Measurements from ENCODE around the gene INPP5B. TPM values are rescaled to one million over a fixed set of nuclear protein-coding genes. Genes with fewer than 3 reads are reported as not detected.
A peak's percentile ranks its signal among the peaks of the same experiment; 100 is the strongest.
"Not testable (repeated sequence)": the region's sequence is repeated elsewhere in the genome, so short reads cannot be mapped to it uniquely, and the experiment has no call there.

Gene INPP5B
- total and polyA plus RNA-seq, 9 donors, result 9.1 to 14.2 (median 9.7) TPM

DNA sequence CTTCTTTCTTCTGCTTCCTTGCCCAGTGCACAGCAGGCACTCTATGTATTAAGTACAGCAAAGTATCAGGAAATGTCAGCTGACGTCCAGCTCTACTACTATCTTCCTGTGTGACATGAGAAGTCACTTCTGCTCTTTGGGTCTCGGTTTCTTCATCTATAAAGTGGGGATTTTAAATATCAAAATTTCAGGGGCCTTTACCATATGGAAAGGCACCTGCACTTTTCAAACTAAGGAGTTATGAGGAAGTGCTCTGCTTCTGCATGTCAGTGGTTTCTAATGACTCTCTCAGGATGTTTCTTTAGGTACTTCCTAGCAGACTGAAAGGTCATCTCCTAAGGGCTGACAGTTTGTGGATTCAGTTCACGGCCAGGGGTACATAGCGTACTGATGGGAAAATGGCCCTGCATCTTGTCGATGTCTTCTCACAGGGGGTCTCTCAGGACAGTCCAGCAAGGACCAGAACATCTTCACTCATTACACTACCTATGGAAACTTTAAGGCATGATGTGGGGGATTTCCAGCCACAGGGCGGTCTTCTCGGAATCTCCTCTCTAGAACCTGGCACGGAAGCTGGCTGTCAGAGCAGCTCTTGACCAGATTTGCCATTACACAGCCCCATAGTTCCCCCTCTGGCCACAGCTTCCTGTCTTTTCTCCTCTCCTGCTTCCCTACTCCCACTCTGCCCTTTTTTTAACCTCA, 45.5 kb downstream of the INPP5B start:
- DNase-seq, result no peak
- Histone ChIP-seq H3K36me3 (ENCODE audit: control insufficient read depth, insufficient read depth, low read length) (no peaks in the 10 kb centered on the region), H3K27ac (ENCODE audit: low read length) (no peak overlapping the region), H3K4me1 (ENCODE audit: control insufficient read depth, insufficient read depth, low read length) (no peaks in the 10 kb centered on the region), H3K4me3 (ENCODE audit: low read length) (no peak overlapping the region), H3K27me3 (ENCODE audit: control insufficient read depth, insufficient read depth, low read length) (no peaks in the 10 kb centered on the region), H3K9me3 (replicated peaks; ENCODE audit: control insufficient read depth, low read depth, low read length) (peaks cover 6% of the 10 kb centered on the region)
- WGBS (ENCODE audit: insufficient coverage), result 82% methylated on average over 3 of the region's 8 CpGs

DNA sequence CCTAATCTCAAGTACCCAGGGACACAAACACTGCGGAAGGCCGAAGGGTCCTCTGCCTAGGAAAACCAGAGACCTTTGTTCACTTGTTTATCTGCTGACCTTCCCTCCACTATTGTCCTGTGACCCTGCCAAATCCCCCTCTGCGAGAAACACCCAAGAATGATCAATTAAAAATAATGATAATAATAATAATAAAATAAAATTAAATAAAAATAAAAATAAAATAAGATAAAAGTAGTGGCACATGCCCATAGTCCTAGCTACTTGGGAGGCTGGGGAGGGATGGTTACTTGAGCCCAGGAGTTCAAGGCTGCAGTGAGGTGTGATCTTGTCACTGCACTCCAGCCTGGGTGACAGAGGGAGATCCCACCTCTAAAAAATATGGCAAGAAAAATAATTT, 49.3 kb downstream of the INPP5B start:
- H3K4me3 ChIP-seq (ENCODE audit: low read length); H3K27me3 ChIP-seq (ENCODE audit: control insufficient read depth, insufficient read depth, low read length); H3K36me3 ChIP-seq (ENCODE audit: control insufficient read depth, insufficient read depth, low read length); H3K4me1 ChIP-seq (ENCODE audit: control insufficient read depth, insufficient read depth, low read length); H3K9me3 ChIP-seq (replicated peaks; ENCODE audit: control insufficient read depth, low read depth, low read length); H3K27ac ChIP-seq (ENCODE audit: low read length); DNase-seq: not testable (repeated sequence)
- WGBS (ENCODE audit: insufficient coverage), result no CpG with 5 or more reads among the region's 3 CpGs

GRCh38 chr1:37893673-37894072, 53.2 kb downstream of the INPP5B start:
- H3K27ac ChIP-seq (ENCODE audit: low read length), result no peak overlapping the region
- WGBS (ENCODE audit: insufficient coverage), result 100% methylated on average over 2 of the region's 2 CpGs
- peaks cover 12% of the 10 kb centered on the region for H3K36me3 ChIP-seq (ENCODE audit: control insufficient read depth, insufficient read depth, low read length)
- DNase-seq, result no peak
- no peaks in the 10 kb centered on the region for H3K4me1 ChIP-seq (ENCODE audit: control insufficient read depth, insufficient read depth, low read length)
- H3K27me3 ChIP-seq (ENCODE audit: control insufficient read depth, insufficient read depth, low read length), result no peaks in the 10 kb centered on the region
- no peak overlapping the region for H3K4me3 ChIP-seq (ENCODE audit: low read length)
- no peaks in the 10 kb centered on the region for H3K9me3 ChIP-seq (replicated peaks; ENCODE audit: control insufficient read depth, low read depth, low read length)

DNA sequence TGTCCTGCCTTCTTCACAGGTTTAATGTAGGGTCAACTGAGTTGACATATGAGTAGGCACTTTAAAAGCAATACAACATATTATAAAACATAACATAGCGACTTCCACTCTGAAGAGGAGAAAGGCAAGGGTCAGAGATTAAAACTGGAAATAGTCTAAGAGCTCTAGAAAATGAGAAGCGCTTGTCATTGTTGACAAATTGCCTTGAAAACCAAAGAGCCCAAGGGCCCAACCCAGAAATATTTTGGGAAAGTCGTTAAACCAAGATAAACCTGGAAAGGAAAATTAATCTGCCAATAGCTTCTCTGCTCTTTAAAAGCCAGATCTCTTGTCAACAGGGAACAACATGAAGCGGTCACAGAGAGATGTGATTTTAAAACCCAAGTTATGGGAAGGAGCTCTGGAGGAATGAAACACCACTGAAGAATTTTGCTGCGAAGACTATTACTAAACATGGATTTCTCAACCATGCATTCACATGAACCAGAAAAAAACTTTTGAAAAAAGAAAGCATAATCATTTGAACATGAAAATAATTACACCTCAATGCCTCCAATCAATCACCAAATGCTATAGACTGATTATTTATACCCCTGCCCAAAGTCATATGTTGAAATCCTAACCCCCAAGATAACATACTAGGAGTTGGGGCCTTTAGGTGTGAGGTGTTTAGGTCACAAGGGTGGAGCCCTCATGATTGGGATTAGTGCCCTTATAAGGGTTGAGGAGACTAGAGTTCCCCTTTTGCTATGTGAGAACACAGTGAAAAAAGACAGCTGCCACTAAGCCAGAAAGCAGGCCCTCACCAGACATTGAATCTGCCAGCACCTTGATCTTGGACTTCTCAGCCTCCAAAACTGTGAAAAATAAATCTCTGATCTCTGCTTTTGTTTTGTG, 54.5 kb downstream of the INPP5B start:
- Histone ChIP-seq H3K27me3 (ENCODE audit: control insufficient read depth, insufficient read depth, low read length) (no peaks in the 10 kb centered on the region), H3K36me3 (ENCODE audit: control insufficient read depth, insufficient read depth, low read length) (peaks cover 24% of the 10 kb centered on the region), H3K4me3 (ENCODE audit: low read length) (no peak overlapping the region), H3K4me1 (ENCODE audit: control insufficient read depth, insufficient read depth, low read length) (no peaks in the 10 kb centered on the region), H3K9me3 (replicated peaks; ENCODE audit: control insufficient read depth, low read depth, low read length) (no peaks in the 10 kb centered on the region), H3K27ac (ENCODE audit: low read length) (no peak overlapping the region)
- DNase-seq, result no peak
- WGBS (ENCODE audit: insufficient coverage), result 88% methylated on average over 1 of the region's 5 CpGs

DNA sequence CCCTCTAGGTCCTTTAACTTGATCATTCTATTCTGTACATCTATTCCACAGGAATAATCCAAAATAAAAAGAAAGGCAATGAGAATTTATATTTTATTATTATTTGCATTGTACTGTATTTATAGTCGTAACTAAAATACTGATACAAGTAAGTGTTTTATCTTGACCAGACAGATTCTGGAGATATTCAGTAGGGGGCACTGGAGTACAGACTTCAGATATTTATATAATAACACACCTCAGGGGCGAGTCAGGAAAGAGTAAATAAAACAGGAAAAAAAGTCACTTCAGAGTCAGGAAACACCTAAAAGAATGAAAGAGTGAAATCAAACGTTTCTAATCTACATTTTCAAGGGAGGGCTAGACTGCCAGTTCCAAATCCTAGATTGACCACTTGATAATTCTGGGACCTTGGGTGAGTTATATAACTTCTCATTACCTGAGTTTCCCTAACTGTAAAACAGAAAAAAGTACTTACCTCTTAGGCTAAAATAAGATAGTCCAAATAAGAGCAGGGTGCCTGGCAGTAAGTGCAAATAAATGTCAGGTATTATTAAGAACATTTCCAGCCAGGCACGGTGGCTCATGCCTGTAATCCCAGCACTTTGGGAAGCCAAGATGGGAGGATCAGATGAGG, 56.4 kb downstream of the INPP5B start:
- no CpG with 5 or more reads among the region's 4 CpGs for WGBS (ENCODE audit: insufficient coverage)

DNA sequence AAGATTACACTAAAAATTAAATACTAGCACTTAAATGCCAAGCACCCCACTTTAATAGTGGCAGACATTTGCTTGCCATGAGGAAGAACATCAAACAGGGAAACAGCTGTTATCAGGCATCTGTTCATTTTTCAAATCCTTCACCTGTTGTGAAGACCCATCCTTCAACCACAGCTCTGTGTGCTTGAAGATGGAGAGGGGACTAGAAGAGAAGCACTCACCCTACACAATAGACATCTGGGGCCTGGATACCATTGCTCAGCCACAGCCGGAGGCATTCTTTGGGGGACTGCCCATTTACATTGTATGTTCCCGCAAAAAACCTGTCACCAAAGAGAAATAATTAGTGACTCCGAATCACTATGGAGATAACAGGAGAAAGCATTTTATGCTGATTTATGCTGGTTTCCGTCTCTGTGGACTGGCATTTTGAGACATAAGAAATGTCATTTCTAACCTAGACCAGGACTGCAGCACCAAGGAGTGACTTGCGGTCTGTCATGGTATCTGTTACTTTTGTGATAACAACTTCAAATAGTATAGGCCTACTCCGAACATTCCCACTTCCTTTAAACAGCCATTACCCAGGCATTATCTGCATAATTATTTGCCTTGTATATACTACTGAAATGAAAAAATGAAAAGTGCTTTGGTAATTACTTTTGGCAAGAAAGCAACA, 58.7 kb downstream of the INPP5B start:
- WGBS (ENCODE audit: insufficient coverage), result no CpG with 5 or more reads among the region's 6 CpGs
- Histone ChIP-seq H3K27me3 (ENCODE audit: control insufficient read depth, insufficient read depth, low read length) (no peaks in the 10 kb centered on the region), H3K4me1 (ENCODE audit: control insufficient read depth, insufficient read depth, low read length) (no peaks in the 10 kb centered on the region), H3K9me3 (replicated peaks; ENCODE audit: control insufficient read depth, low read depth, low read length) (no peaks in the 10 kb centered on the region), H3K27ac (ENCODE audit: low read length) (no peak overlapping the region), H3K36me3 (ENCODE audit: control insufficient read depth, insufficient read depth, low read length) (peaks cover 48% of the 10 kb centered on the region), H3K4me3 (ENCODE audit: low read length) (no peak overlapping the region)
- DNase-seq, result no peak

More for the DNA sequence above, 56.4 kb downstream of the INPP5B start:
- H3K27ac ChIP-seq (ENCODE audit: low read length), result no peak overlapping the region
- H3K36me3 ChIP-seq (ENCODE audit: control insufficient read depth, insufficient read depth, low read length), result peaks cover 40% of the 10 kb centered on the region
- H3K27me3 ChIP-seq (ENCODE audit: control insufficient read depth, insufficient read depth, low read length), result no peaks in the 10 kb centered on the region
- H3K9me3 ChIP-seq (replicated peaks; ENCODE audit: control insufficient read depth, low read depth, low read length), result no peaks in the 10 kb centered on the region
- peak; percentile 35 for DNase-seq
- H3K4me1 ChIP-seq (ENCODE audit: control insufficient read depth, insufficient read depth, low read length), result no peaks in the 10 kb centered on the region
- no peak overlapping the region for H3K4me3 ChIP-seq (ENCODE audit: low read length)

DNA sequence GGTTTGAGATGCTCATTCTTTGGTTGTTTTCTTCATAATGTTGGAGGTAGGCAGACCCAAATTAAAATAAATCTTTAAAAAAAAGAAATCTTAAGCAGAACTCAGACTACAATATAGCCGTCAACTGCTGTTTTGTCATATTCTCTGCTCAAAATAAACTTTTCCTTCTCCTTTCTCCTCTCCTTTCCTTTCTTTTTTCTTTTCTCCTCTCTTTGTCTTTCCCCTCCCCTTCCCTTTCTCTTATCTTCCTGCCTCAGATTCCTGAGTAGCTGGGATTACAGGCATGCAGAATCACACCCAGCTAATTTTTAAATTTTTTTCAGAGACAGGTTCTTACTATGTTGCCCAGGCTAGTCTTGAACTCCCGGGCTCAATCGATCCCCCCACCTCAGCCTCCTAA, 62.7 kb downstream of the INPP5B start:
- Histone ChIP-seq H3K27me3 (ENCODE audit: control insufficient read depth, insufficient read depth, low read length) (no peaks in the 10 kb centered on the region), H3K9me3 (replicated peaks; ENCODE audit: control insufficient read depth, low read depth, low read length) (no peaks in the 10 kb centered on the region), H3K4me3 (ENCODE audit: low read length) (no peak overlapping the region), H3K27ac (ENCODE audit: low read length) (no peak overlapping the region), H3K36me3 (ENCODE audit: control insufficient read depth, insufficient read depth, low read length) (peaks cover 60% of the 10 kb centered on the region), H3K4me1 (ENCODE audit: control insufficient read depth, insufficient read depth, low read length) (no peaks in the 10 kb centered on the region)
- DNase-seq, result no peak
- WGBS (ENCODE audit: insufficient coverage), result 82% methylated on average over 1 of the region's 3 CpGs

GRCh38 chr1:37883671-37884070, 63.2 kb downstream of the INPP5B start:
- Histone ChIP-seq H3K9me3 (replicated peaks; ENCODE audit: control insufficient read depth, low read depth, low read length) (no peaks in the 10 kb centered on the region), H3K27me3 (ENCODE audit: control insufficient read depth, insufficient read depth, low read length) (no peaks in the 10 kb centered on the region), H3K36me3 (ENCODE audit: control insufficient read depth, insufficient read depth, low read length) (peaks cover 56% of the 10 kb centered on the region), H3K27ac (ENCODE audit: low read length) (no peak overlapping the region), H3K4me3 (ENCODE audit: low read length) (no peak overlapping the region), H3K4me1 (ENCODE audit: control insufficient read depth, insufficient read depth, low read length) (no peaks in the 10 kb centered on the region)
- 100% methylated on average over 2 of the region's 5 CpGs for whole genome bisulfite sequencing (ENCODE audit: insufficient coverage)
- no peak for DNase-seq

DNA sequence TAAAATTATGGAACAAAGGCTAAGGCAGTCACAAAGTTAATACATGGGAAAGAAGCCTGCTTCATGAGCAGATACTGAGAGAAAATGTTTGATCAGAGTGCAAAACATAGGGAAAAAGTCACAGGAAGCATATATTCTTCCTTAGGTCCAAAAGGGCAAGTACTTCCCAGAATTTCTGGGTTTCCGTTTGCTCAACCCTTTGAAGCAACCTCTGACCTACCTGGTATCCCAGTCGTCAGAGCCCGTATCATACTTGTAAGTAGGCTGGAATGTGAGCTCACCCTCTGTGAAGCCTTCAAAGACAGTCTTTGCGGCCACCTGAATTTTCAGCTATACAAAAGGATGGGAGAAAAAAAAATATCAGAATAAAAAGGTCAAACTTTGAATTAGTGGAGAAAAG, 67.0 kb downstream of the INPP5B start:
- no peaks in the 10 kb centered on the region for H3K9me3 ChIP-seq (replicated peaks; ENCODE audit: control insufficient read depth, low read depth, low read length)
- peaks cover 39% of the 10 kb centered on the region for H3K36me3 ChIP-seq (ENCODE audit: control insufficient read depth, insufficient read depth, low read length)
- H3K4me3 ChIP-seq (ENCODE audit: low read length), result no peak overlapping the region
- H3K4me1 ChIP-seq (ENCODE audit: control insufficient read depth, insufficient read depth, low read length), result no peaks in the 10 kb centered on the region
- 89% methylated on average over 1 of the region's 4 CpGs for WGBS (ENCODE audit: insufficient coverage)
- H3K27ac ChIP-seq (ENCODE audit: low read length), result no peak overlapping the region
- DNase-seq, result no peak
- H3K27me3 ChIP-seq (ENCODE audit: control insufficient read depth, insufficient read depth, low read length), result no peaks in the 10 kb centered on the region

DNA sequence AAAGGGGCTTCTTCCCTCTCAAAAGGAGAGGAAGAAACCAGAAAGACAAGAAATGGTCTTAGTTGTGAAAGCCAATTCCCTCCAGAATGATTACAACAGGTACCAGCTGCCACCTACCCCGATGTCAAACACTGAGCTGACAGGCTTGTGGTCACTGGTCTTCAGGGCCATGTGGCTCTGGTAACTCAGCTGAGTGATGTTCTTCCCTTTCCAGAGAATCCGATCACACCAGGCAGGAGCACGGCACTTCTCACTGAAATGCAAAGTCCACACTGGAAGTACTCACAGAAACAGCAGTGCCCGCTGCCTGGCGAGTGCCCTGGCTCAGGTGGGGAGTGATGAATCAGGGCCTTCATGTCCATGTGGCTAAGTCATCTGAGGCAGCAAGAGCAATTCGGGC, 68.8 kb downstream of the INPP5B start:
- Histone ChIP-seq H3K27me3 (ENCODE audit: control insufficient read depth, insufficient read depth, low read length) (no peaks in the 10 kb centered on the region), H3K4me3 (ENCODE audit: low read length) (no peak overlapping the region), H3K36me3 (ENCODE audit: control insufficient read depth, insufficient read depth, low read length) (peaks cover 48% of the 10 kb centered on the region), H3K9me3 (replicated peaks; ENCODE audit: control insufficient read depth, low read depth, low read length) (no peaks in the 10 kb centered on the region), H3K4me1 (ENCODE audit: control insufficient read depth, insufficient read depth, low read length) (no peaks in the 10 kb centered on the region), H3K27ac (ENCODE audit: low read length) (no peak overlapping the region)
- DNase-seq, result no peak
- 88% methylated on average over 3 of the region's 6 CpGs for WGBS (ENCODE audit: insufficient coverage)
